ENCODE data around the gene C22orf15. TPM values are rescaled to one million over a fixed set of nuclear protein-coding genes. Genes with fewer than 3 reads are reported as not detected.
"Not testable (repeated sequence)": the region's sequence is repeated elsewhere in the genome, so short reads cannot be mapped to it uniquely, and the experiment has no call there.

Gene C22orf15
- total RNA-seq, 1 experiment from 2014 or later, result not detected

DNA sequence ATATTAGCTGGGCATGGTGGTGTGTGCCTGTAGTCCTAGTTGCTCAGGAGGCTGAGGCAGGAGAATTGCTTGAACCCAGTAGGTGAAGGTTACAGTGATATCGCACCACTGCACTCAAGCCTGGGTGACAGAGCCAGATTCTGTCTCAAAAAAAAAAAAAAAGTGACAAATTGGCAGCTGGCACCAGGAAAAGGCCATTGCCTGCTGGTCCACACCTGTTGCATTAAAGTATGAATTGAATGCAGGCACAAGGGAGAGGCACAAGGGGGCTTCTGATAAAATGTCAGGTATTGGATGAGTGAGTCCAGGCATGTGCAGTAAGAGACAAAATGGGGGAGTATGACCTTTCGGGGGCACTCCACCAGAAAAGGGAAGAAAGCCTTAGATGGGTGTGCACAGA lies 40.1 kb upstream of the C22orf15 start:
- DNase-seq (ENCODE audit: low read depth, low spot score) (no peak), ATAC-seq (no peak)
- TF ChIP-seq, protein P1, sequence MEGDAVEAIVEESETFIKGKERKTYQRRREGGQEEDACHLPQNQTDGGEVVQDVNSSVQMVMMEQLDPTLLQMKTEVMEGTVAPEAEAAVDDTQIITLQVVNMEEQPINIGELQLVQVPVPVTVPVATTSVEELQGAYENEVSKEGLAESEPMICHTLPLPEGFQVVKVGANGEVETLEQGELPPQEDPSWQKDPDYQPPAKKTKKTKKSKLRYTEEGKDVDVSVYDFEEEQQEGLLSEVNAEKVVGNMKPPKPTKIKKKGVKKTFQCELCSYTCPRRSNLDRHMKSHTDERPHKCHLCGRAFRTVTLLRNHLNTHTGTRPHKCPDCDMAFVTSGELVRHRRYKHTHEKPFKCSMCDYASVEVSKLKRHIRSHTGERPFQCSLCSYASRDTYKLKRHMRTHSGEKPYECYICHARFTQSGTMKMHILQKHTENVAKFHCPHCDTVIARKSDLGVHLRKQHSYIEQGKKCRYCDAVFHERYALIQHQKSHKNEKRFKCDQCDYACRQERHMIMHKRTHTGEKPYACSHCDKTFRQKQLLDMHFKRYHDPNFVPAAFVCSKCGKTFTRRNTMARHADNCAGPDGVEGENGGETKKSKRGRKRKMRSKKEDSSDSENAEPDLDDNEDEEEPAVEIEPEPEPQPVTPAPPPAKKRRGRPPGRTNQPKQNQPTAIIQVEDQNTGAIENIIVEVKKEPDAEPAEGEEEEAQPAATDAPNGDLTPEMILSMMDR (IDR thresholded peaks at IDR 0.05 in 2 of 3, conservative IDR thresholded peaks at IDR 0.05 in 1 of 3; ENCODE audit: borderline replicate concordance in 1 of 3, insufficient read depth in 1 of 3, low read depth in 2 of 3, low read length in 2 of 3), result no peak
- TF ChIP-seq CEBPB (IDR thresholded peaks at IDR 0.05; ENCODE audit: low read depth) (no peak), ZFX (IDR thresholded peaks at IDR 0.05) (no peak), JUND (IDR thresholded peaks at IDR 0.05) (no peak), POLR2A (IDR thresholded peaks at IDR 0.05; ENCODE audit: borderline replicate concordance, extremely low read depth, insufficient read depth, insufficient read length) (no peak), SP1 (IDR thresholded peaks at IDR 0.05; ENCODE audit: low read depth) (no peak), FOSL1 (IDR thresholded peaks at IDR 0.05; ENCODE audit: low read depth) (no peak)
- Histone ChIP-seq H3K27ac (ENCODE audit: low read depth, low read length) (no peak overlapping the region), H3K79me2 (ENCODE audit: insufficient read depth, low read length) (no peaks in the 10 kb centered on the region), H2AFZ (ENCODE audit: low read depth, low read length, poor library complexity, severe bottlenecking) (peak overlapping the region; percentile 90), H3K27me3 (ENCODE audit: insufficient read depth, low read length) (no peaks in the 10 kb centered on the region), H3K9ac (ENCODE audit: low read length) (no peak overlapping the region), H3K4me2 (ENCODE audit: low read length) (no peak overlapping the region), H3K4me3 (replicated peaks in 1 of 2; ENCODE audit: low read depth in 1 of 2, low read length in 2 of 2) (no peak overlapping the region), H3K4me1 (ENCODE audit: control insufficient read depth in 1 of 2, insufficient read depth in 2 of 2, low read length in 2 of 2) (peaks cover 9 to 12% of the 10 kb centered on the region in 2 experiments), H3K9me3 (ENCODE audit: control insufficient read depth in 1 of 2, insufficient read depth in 1 of 2, low read depth in 1 of 2, low read length in 2 of 2) (no peaks in the 10 kb centered on the region), H4K20me1 (ENCODE audit: insufficient read depth) (no peaks in the 10 kb centered on the region), H3K9me2 (ENCODE audit: insufficient read depth) (no peaks in the 10 kb centered on the region), H3K36me3 (ENCODE audit: control insufficient read depth in 1 of 2, insufficient read depth in 2 of 2, low read length in 2 of 2) (no peaks in the 10 kb centered on the region)
- ChIA-PET RAD21 (ENCODE audit: low non-redundant PET in 1 of 2, low total read pairs in 2 of 2, uncharacterized antibody in 2 of 2, unreplicated experiment in 2 of 2) (no interaction called here), POLR2A (no interaction called here), CTCF (no interaction called here)
- intact Hi-C loops (cut with micrococcal nuclease), result no loop called here
- no TSS peak for BruUV-seq (replicated peaks)

DNA sequence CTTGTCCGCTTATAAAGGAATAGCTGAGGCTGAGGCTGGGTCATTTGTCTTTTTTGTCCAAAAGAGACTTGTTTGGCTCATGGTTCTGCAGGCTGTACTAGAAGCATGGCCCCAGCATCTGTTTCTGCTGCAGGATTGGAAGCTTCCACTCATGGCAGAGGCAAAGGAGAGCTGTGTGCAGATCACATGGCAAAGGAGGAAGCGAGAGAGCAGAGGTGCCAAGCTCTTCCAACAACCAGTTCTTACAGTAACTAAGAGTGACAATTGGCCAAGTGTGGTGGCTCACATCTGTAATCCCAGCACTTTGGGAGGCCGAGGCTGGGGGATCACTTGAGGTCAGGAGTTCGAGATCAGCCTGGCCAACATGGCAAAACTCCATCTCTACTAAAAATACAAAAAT lies 34.7 kb upstream of the C22orf15 start:
- intact Hi-C loops (cut with micrococcal nuclease); H3K9me3 ChIP-seq (ENCODE audit: control insufficient read depth in 1 of 2, insufficient read depth in 1 of 2, low read depth in 1 of 2, low read length in 2 of 2); DNase-seq (ENCODE audit: low read depth, low spot score); H3K27ac ChIP-seq (ENCODE audit: low read depth, low read length); H3K9me2 ChIP-seq (ENCODE audit: insufficient read depth); H3K79me2 ChIP-seq (ENCODE audit: insufficient read depth, low read length); H3K4me3 ChIP-seq (replicated peaks in 1 of 2; ENCODE audit: low read depth in 1 of 2, low read length in 2 of 2); H3K4me2 ChIP-seq (ENCODE audit: low read length); RAD21 ChIA-PET (ENCODE audit: low non-redundant PET in 1 of 2, low total read pairs in 2 of 2, uncharacterized antibody in 2 of 2, unreplicated experiment in 2 of 2); BruUV-seq (replicated peaks); H3K27me3 ChIP-seq (ENCODE audit: insufficient read depth, low read length); ATAC-seq; H3K9ac ChIP-seq (ENCODE audit: low read length); H3K36me3 ChIP-seq (ENCODE audit: control insufficient read depth in 1 of 2, insufficient read depth in 2 of 2, low read length in 2 of 2); H4K20me1 ChIP-seq (ENCODE audit: insufficient read depth); H2AFZ ChIP-seq (ENCODE audit: low read depth, low read length, poor library complexity, severe bottlenecking); H3K4me1 ChIP-seq (ENCODE audit: control insufficient read depth in 1 of 2, insufficient read depth in 2 of 2, low read length in 2 of 2): not testable (repeated sequence)
- CTCF ChIA-PET, result interaction anchor here (1.2 kb wide), 1 partner anchor 21 kb away, joined by 3 read pairs; no protein-coding TSS in a partner anchor
- POLR2A ChIA-PET, result interaction anchor here (1.0 to 2.4 kb wide), 2 partner anchors 10 to 27 kb away, joined by 3 to 6 read pairs; no protein-coding TSS in a partner anchor
